ENCODE measurements around the gene CTDSPL. TPM values are rescaled to one million over a fixed set of nuclear protein-coding genes. Genes with fewer than 3 reads are reported as not detected.

Gene CTDSPL
- total RNA-seq, 1 donor from 2014 or later, result 41.5 TPM

GRCh38 chr3:38003371-38003816, 141.7 kb downstream of the CTDSPL start:
- Mint-ChIP-seq H3K4me3 (ENCODE audit: unreplicated experiment) (no peak overlapping the region), H3K9me3 (ENCODE audit: low read depth) (no peaks in the 10 kb centered on the region), H3K36me3 (ENCODE audit: low read depth) (peaks cover 7% of the 10 kb centered on the region), H3K27me3 (ENCODE audit: low read depth) (no peaks in the 10 kb centered on the region), H3K27ac (ENCODE audit: unreplicated experiment) (no peak overlapping the region), H3K4me1 (ENCODE audit: low read depth) (peaks cover 15% of the 10 kb centered on the region)
- peak; percentile 88 for TF ChIP-seq CTCF (IDR thresholded peaks at IDR 0.05)
- DNase-seq (ENCODE audit: low spot score), result peak; percentile 91

GRCh38 chr3:38003817-38004414, 142.2 kb downstream of the CTDSPL start:
- H3K4me3 Mint-ChIP-seq (ENCODE audit: unreplicated experiment), result no peak overlapping the region
- H3K4me1 Mint-ChIP-seq (ENCODE audit: low read depth), result peaks cover 11% of the 10 kb centered on the region
- H3K27ac Mint-ChIP-seq (ENCODE audit: unreplicated experiment), result no peak overlapping the region
- TF ChIP-seq CTCF (IDR thresholded peaks at IDR 0.05), result no peak
- peak; percentile 74 for DNase-seq (ENCODE audit: low spot score)
- H3K9me3 Mint-ChIP-seq (ENCODE audit: low read depth), result no peaks in the 10 kb centered on the region
- no peaks in the 10 kb centered on the region for H3K27me3 Mint-ChIP-seq (ENCODE audit: low read depth)
- peaks cover 8% of the 10 kb centered on the region for H3K36me3 Mint-ChIP-seq (ENCODE audit: low read depth)

GRCh38 chr3:38004415-38005075, 142.9 kb downstream of the CTDSPL start:
- H3K9me3 Mint-ChIP-seq (ENCODE audit: low read depth), result no peaks in the 10 kb centered on the region
- H3K4me1 Mint-ChIP-seq (ENCODE audit: low read depth), result peaks cover 7% of the 10 kb centered on the region
- peak; percentile 51 for DNase-seq (ENCODE audit: low spot score)
- H3K27me3 Mint-ChIP-seq (ENCODE audit: low read depth), result no peaks in the 10 kb centered on the region
- no peak overlapping the region for H3K4me3 Mint-ChIP-seq (ENCODE audit: unreplicated experiment)
- H3K36me3 Mint-ChIP-seq (ENCODE audit: low read depth), result peaks cover 9% of the 10 kb centered on the region
- TF ChIP-seq CTCF (IDR thresholded peaks at IDR 0.05), result peak; percentile 82
- peak overlapping the region; percentile 17 for H3K27ac Mint-ChIP-seq (ENCODE audit: unreplicated experiment)

GRCh38 chr3:38005076-38006020, 143.7 kb downstream of the CTDSPL start:
- H3K9me3 Mint-ChIP-seq (ENCODE audit: low read depth), result no peaks in the 10 kb centered on the region
- no peak overlapping the region for H3K4me3 Mint-ChIP-seq (ENCODE audit: unreplicated experiment)
- no peak for DNase-seq (ENCODE audit: low spot score)
- H3K36me3 Mint-ChIP-seq (ENCODE audit: low read depth), result peaks cover 11% of the 10 kb centered on the region
- no peak for TF ChIP-seq CTCF (IDR thresholded peaks at IDR 0.05)
- peaks cover 7% of the 10 kb centered on the region for H3K4me1 Mint-ChIP-seq (ENCODE audit: low read depth)
- no peaks in the 10 kb centered on the region for H3K27me3 Mint-ChIP-seq (ENCODE audit: low read depth)
- peak overlapping the region; percentile 17 for H3K27ac Mint-ChIP-seq (ENCODE audit: unreplicated experiment)

GRCh38 chr3:38006031-38006430, 144.4 kb downstream of the CTDSPL start:
- Mint-ChIP-seq H3K36me3 (ENCODE audit: low read depth) (peaks cover 11% of the 10 kb centered on the region), H3K4me3 (ENCODE audit: unreplicated experiment) (no peak overlapping the region), H3K9me3 (ENCODE audit: low read depth) (no peaks in the 10 kb centered on the region), H3K27ac (ENCODE audit: unreplicated experiment) (no peak overlapping the region), H3K27me3 (ENCODE audit: low read depth) (no peaks in the 10 kb centered on the region), H3K4me1 (ENCODE audit: low read depth) (peaks cover 7% of the 10 kb centered on the region)
- no peak for TF ChIP-seq CTCF (IDR thresholded peaks at IDR 0.05)
- DNase-seq (ENCODE audit: low spot score), result no peak

Data from chondrocyte (in vitro differentiated cells).